Measurements from ENCODE around the gene RPUSD1. TPM values are rescaled to one million over a fixed set of nuclear protein-coding genes. Genes with fewer than 3 reads are reported as not detected.
A peak's percentile ranks its signal among the peaks of the same experiment; 100 is the strongest.

The RPUSD1 gene
- total RNA-seq, 1 donor from 2014 or later: 26.8 TPM

- Mint-ChIP-seq H3K4me3 (ENCODE audit: low read depth) (peak overlapping the region; percentile 80), H3K9me3 (ENCODE audit: low read depth) (no peaks in the 10 kb centered on the region), H3K27me3 (no peaks in the 10 kb centered on the region), H3K36me3 (ENCODE audit: insufficient read depth) (peaks cover 5% of the 10 kb centered on the region), H3K27ac (no peak overlapping the region), H3K4me1 (ENCODE audit: low read depth) (peaks cover 3% of the 10 kb centered on the region)
- TF ChIP-seq CTCF (IDR thresholded peaks at IDR 0.05; ENCODE audit: unreplicated experiment): no peak
- DNase-seq (ENCODE audit: low spot score, unreplicated experiment): no peak
Observed at GRCh38 chr16:740459-740763, 47.8 kb downstream of the RPUSD1 start.

GRCh38 chr16:739560-740458 is 48.4 kb downstream of the RPUSD1 start:
- peaks cover 7% of the 10 kb centered on the region for H3K36me3 Mint-ChIP-seq (ENCODE audit: insufficient read depth)
- no peaks in the 10 kb centered on the region for H3K9me3 Mint-ChIP-seq (ENCODE audit: low read depth)
- H3K27me3 Mint-ChIP-seq: no peaks in the 10 kb centered on the region
- DNase-seq (ENCODE audit: low spot score, unreplicated experiment): no peak
- peak overlapping the region; percentile 29 for H3K27ac Mint-ChIP-seq
- peak overlapping the region; percentile 80 for H3K4me3 Mint-ChIP-seq (ENCODE audit: low read depth)
- H3K4me1 Mint-ChIP-seq (ENCODE audit: low read depth): peaks cover 3% of the 10 kb centered on the region
- no peak for TF ChIP-seq CTCF (IDR thresholded peaks at IDR 0.05; ENCODE audit: unreplicated experiment)

GRCh38 chr16:736936-737481 is 51.2 kb downstream of the RPUSD1 start:
- peaks cover 7% of the 10 kb centered on the region for H3K36me3 Mint-ChIP-seq (ENCODE audit: insufficient read depth)
- no peaks in the 10 kb centered on the region for H3K27me3 Mint-ChIP-seq
- peaks cover 3% of the 10 kb centered on the region for H3K4me1 Mint-ChIP-seq (ENCODE audit: low read depth)
- no peak overlapping the region for H3K27ac Mint-ChIP-seq
- no peak for TF ChIP-seq CTCF (IDR thresholded peaks at IDR 0.05; ENCODE audit: unreplicated experiment)
- no peak overlapping the region for H3K4me3 Mint-ChIP-seq (ENCODE audit: low read depth)
- no peaks in the 10 kb centered on the region for H3K9me3 Mint-ChIP-seq (ENCODE audit: low read depth)
- no peak for DNase-seq (ENCODE audit: low spot score, unreplicated experiment)

GRCh38 chr16:735982-736453 is 52.2 kb downstream of the RPUSD1 start:
- Mint-ChIP-seq H3K9me3 (ENCODE audit: low read depth) (no peaks in the 10 kb centered on the region), H3K36me3 (ENCODE audit: insufficient read depth) (peaks cover 7% of the 10 kb centered on the region), H3K4me3 (ENCODE audit: low read depth) (no peak overlapping the region), H3K27me3 (no peaks in the 10 kb centered on the region), H3K27ac (no peak overlapping the region), H3K4me1 (ENCODE audit: low read depth) (peaks cover 3% of the 10 kb centered on the region)
- DNase-seq (ENCODE audit: low spot score, unreplicated experiment): no peak
- TF ChIP-seq CTCF (IDR thresholded peaks at IDR 0.05; ENCODE audit: unreplicated experiment): no peak

- Mint-ChIP-seq H3K27me3 (no peaks in the 10 kb centered on the region), H3K4me3 (ENCODE audit: low read depth) (no peak overlapping the region), H3K27ac (no peak overlapping the region), H3K9me3 (ENCODE audit: low read depth) (no peaks in the 10 kb centered on the region), H3K36me3 (ENCODE audit: insufficient read depth) (peaks cover 7% of the 10 kb centered on the region), H3K4me1 (ENCODE audit: low read depth) (peaks cover 3% of the 10 kb centered on the region)
- DNase-seq (ENCODE audit: low spot score, unreplicated experiment): no peak
- TF ChIP-seq CTCF (IDR thresholded peaks at IDR 0.05; ENCODE audit: unreplicated experiment): no peak
Observed at GRCh38 chr16:734981-735881, 53.0 kb downstream of the RPUSD1 start.

All from progenitor cell of endocrine pancreas (in vitro differentiated cells).